ENCODE measurements around the gene RASSF9. TPM values are rescaled to one million over a fixed set of nuclear protein-coding genes. Genes with fewer than 3 reads are reported as not detected.

Gene RASSF9
- total RNA-seq, 1 donor from 2014 or later, result 0.16 TPM

DNA sequence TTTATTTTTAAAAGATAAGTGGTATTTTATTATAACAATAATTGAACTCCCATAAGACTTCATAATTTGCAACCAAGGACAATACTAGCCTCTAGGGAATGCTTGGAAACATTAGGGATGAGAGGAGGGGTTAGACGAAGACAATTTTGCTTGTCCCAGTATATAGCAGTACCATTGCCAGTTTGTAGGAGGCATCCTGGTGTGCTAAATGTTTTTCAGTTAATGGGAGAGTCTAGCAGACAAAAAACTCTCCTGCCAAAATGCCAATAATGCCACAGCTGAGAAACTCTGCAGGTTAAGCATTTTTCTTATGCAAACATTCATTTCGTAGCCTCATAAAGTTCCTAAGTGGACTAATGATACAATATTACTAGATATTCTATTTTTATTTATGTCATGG is 38.1 kb downstream of the RASSF9 start:
- TF ChIP-seq, protein P1, sequence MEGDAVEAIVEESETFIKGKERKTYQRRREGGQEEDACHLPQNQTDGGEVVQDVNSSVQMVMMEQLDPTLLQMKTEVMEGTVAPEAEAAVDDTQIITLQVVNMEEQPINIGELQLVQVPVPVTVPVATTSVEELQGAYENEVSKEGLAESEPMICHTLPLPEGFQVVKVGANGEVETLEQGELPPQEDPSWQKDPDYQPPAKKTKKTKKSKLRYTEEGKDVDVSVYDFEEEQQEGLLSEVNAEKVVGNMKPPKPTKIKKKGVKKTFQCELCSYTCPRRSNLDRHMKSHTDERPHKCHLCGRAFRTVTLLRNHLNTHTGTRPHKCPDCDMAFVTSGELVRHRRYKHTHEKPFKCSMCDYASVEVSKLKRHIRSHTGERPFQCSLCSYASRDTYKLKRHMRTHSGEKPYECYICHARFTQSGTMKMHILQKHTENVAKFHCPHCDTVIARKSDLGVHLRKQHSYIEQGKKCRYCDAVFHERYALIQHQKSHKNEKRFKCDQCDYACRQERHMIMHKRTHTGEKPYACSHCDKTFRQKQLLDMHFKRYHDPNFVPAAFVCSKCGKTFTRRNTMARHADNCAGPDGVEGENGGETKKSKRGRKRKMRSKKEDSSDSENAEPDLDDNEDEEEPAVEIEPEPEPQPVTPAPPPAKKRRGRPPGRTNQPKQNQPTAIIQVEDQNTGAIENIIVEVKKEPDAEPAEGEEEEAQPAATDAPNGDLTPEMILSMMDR (IDR thresholded peaks at IDR 0.05), result no peak
- H3K4me1 Mint-ChIP-seq (ENCODE audit: unreplicated experiment), result no peaks in the 10 kb centered on the region
- no peaks in the 10 kb centered on the region for H3K9me3 Mint-ChIP-seq (ENCODE audit: unreplicated experiment)
- no peak for DNase-seq (ENCODE audit: extremely low spot score, unreplicated experiment)
- no peak overlapping the region for H3K27ac Mint-ChIP-seq (ENCODE audit: unreplicated experiment)
- H3K4me3 Mint-ChIP-seq (ENCODE audit: unreplicated experiment), result no peak overlapping the region
- no peaks in the 10 kb centered on the region for H3K36me3 Mint-ChIP-seq (ENCODE audit: unreplicated experiment)
- peaks cover 11% of the 10 kb centered on the region for H3K27me3 Mint-ChIP-seq (ENCODE audit: unreplicated experiment)

DNA sequence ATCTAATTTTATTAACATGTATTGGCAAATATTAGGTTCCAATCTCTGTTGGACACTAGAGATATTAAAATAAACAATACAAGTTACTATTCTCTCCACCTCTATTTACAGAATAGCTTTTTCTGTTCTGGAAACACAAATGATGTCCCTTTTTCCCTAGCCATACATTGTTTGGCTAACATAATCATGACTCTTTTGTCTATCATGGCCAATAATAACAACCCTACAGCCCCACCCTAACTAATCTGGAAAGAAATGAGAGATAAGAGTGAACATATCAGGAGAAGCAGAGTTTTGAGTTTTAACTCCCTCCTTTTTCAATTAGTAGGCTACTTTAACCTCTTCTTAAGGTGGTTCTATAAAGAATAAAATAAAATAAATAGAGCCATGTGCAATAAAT is 40.2 kb downstream of the RASSF9 start:
- H3K4me3 Mint-ChIP-seq (ENCODE audit: unreplicated experiment), result no peak overlapping the region
- H3K27me3 Mint-ChIP-seq (ENCODE audit: unreplicated experiment), result peaks cover 11% of the 10 kb centered on the region
- H3K4me1 Mint-ChIP-seq (ENCODE audit: unreplicated experiment), result no peaks in the 10 kb centered on the region
- no peak overlapping the region for H3K27ac Mint-ChIP-seq (ENCODE audit: unreplicated experiment)
- TF ChIP-seq, protein P1 (IDR thresholded peaks at IDR 0.05), result no peak
- H3K36me3 Mint-ChIP-seq (ENCODE audit: unreplicated experiment), result no peaks in the 10 kb centered on the region
- DNase-seq (ENCODE audit: extremely low spot score, unreplicated experiment), result no peak
- no peaks in the 10 kb centered on the region for H3K9me3 Mint-ChIP-seq (ENCODE audit: unreplicated experiment)

DNA sequence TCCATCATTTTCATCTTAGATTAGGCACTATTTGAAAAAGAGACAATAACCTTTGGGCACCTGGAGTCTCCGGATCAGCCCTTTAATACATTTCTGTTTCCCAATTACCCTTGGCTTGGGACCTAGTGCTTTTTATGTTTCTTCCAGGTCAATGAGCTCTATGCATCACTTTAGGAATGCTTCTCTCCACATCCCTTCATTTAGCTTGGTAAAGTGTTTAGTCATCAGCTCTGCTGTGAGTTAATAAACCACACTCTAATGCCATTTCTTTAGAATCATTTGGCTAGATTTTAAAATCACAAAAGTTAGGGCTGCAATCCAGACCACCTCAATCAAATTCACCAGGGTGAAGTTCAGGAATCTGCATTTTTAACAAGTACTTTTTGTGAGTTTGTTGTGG is 41.7 kb downstream of the RASSF9 start:
- H3K36me3 Mint-ChIP-seq (ENCODE audit: unreplicated experiment), result no peaks in the 10 kb centered on the region
- H3K27me3 Mint-ChIP-seq (ENCODE audit: unreplicated experiment), result peaks cover 13% of the 10 kb centered on the region
- H3K27ac Mint-ChIP-seq (ENCODE audit: unreplicated experiment), result no peak overlapping the region
- TF ChIP-seq, protein P1 (IDR thresholded peaks at IDR 0.05), result no peak
- no peaks in the 10 kb centered on the region for H3K9me3 Mint-ChIP-seq (ENCODE audit: unreplicated experiment)
- DNase-seq (ENCODE audit: extremely low spot score, unreplicated experiment), result no peak
- no peak overlapping the region for H3K4me3 Mint-ChIP-seq (ENCODE audit: unreplicated experiment)
- H3K4me1 Mint-ChIP-seq (ENCODE audit: unreplicated experiment), result no peaks in the 10 kb centered on the region

DNA sequence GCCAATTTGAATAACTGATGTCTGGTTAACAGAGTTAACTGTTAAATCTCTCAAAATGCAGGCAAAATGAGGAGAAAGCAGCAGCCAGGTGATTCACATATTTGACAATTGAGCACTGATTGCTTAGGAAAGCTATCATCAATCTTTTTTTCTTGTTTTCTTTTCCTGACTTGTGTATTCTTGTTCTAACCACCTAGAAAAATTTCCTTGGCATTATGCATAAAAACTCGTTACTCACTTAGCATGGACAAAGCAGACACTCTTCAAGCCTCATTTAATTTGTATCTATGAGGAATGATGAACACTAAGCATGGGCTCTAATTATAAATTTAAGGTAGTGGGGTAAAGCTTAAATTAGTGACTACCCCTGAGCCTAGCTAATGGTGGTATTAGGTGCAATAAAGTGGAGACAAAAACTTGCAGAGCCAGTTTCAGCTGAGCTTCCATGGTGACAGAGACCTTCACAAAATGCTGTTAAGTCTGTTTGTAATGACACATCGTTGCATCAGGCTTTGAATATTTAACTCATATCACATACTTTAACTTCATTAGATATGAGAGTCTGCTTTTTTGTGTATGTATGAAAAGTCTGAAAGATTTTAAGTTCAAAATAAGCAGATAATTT is 52.0 kb downstream of the RASSF9 start:
- Mint-ChIP-seq H3K4me3 (ENCODE audit: unreplicated experiment) (no peak overlapping the region), H3K36me3 (ENCODE audit: unreplicated experiment) (no peaks in the 10 kb centered on the region), H3K27ac (ENCODE audit: unreplicated experiment) (no peak overlapping the region), H3K27me3 (ENCODE audit: unreplicated experiment) (peaks cover 11% of the 10 kb centered on the region), H3K4me1 (ENCODE audit: unreplicated experiment) (no peaks in the 10 kb centered on the region), H3K9me3 (ENCODE audit: unreplicated experiment) (no peaks in the 10 kb centered on the region)
- DNase-seq (ENCODE audit: extremely low spot score, unreplicated experiment), result no peak
- TF ChIP-seq, protein P1 (IDR thresholded peaks at IDR 0.05), result no peak

DNA sequence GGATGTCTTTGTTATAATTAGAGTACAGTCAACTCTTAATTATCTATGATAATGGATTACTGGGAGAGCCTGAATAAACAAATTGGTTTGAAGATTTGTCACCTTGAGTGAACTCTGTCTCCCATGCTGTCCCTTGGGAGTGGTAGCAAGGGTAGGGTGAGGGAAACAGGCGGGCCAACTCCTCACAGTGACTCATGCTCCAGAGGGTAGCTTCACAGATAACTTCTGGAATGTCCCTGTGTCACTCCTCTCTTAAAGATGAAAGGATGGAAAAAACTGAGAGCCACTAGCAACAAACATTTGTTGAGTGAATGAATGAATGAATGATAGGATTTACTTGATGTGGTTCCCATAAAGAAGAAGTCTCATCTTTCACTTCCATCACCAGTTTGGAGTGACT is 53.5 kb downstream of the RASSF9 start:
- Mint-ChIP-seq H3K9me3 (ENCODE audit: unreplicated experiment) (no peaks in the 10 kb centered on the region), H3K36me3 (ENCODE audit: unreplicated experiment) (no peaks in the 10 kb centered on the region), H3K4me3 (ENCODE audit: unreplicated experiment) (no peak overlapping the region), H3K27me3 (ENCODE audit: unreplicated experiment) (peaks cover 4% of the 10 kb centered on the region), H3K27ac (ENCODE audit: unreplicated experiment) (no peak overlapping the region), H3K4me1 (ENCODE audit: unreplicated experiment) (no peaks in the 10 kb centered on the region)
- TF ChIP-seq, protein P1 (IDR thresholded peaks at IDR 0.05), result no peak
- DNase-seq (ENCODE audit: extremely low spot score, unreplicated experiment), result no peak

All from osteocyte (in vitro differentiated cells).